Activated naive CD4-positive, alpha-beta T cell treated with anti-CD3 and anti-CD28 coated beads, Interleukin-2, amount 50 U/mL, for 24 hours (primary cell): ENCODE measurements around the gene COA1.
"Not testable (repeated sequence)": the region's sequence is repeated elsewhere in the genome, so short reads cannot be mapped to it uniquely, and the experiment has no call there.

Source experiments
- H3K27ac Mint-ChIP-seq: one replicate; pipeline ENCODE4 v1.8.0; 2021; ENCODE audit warnings: mild to moderate bottlenecking, mixed read lengths
- H3K27me3 Mint-ChIP-seq: one replicate; pipeline ENCODE4 v1.8.0; 2021; ENCODE audit warnings: mixed read lengths
- H3K36me3 Mint-ChIP-seq: one replicate; pipeline ENCODE4 v1.8.0; 2021; ENCODE audit warnings: mixed read lengths
- H3K4me1 Mint-ChIP-seq: one replicate; pipeline ENCODE4 v1.8.0; 2021; ENCODE audit warnings: mixed read lengths
- H3K4me3 Mint-ChIP-seq: one replicate; pipeline ENCODE4 v1.8.0; 2021; ENCODE audit warnings: mild to moderate bottlenecking, mixed read lengths
- H3K9me3 Mint-ChIP-seq: one replicate; pipeline ENCODE4 v1.8.0; 2021; ENCODE audit warnings: mixed read lengths

Gene COA1

GRCh38 chr7:43692582-43693373 lies 36.5 kb downstream of the COA1 start:
- Mint-ChIP-seq H3K4me3 (no peak overlapping the region), H3K4me1 (peaks cover 32% of the 10 kb centered on the region), H3K27ac (no peak overlapping the region), H3K9me3 (no peaks in the 10 kb centered on the region), H3K36me3 (peaks cover 6% of the 10 kb centered on the region), H3K27me3 (no peaks in the 10 kb centered on the region)

- peaks cover 11% of the 10 kb centered on the region for H3K36me3 Mint-ChIP-seq
- H3K4me3 Mint-ChIP-seq: no peak overlapping the region
- H3K4me1 Mint-ChIP-seq: peaks cover 34% of the 10 kb centered on the region
- no peak overlapping the region for H3K27ac Mint-ChIP-seq
- H3K27me3 Mint-ChIP-seq: no peaks in the 10 kb centered on the region
- H3K9me3 Mint-ChIP-seq: peaks cover 5% of the 10 kb centered on the region
Measured at GRCh38 chr7:43691611-43692010, 37.7 kb downstream of the COA1 start.

GRCh38 chr7:43689115-43689514 lies 40.2 kb downstream of the COA1 start:
- Mint-ChIP-seq H3K27me3 (no peaks in the 10 kb centered on the region), H3K9me3 (peaks cover 5% of the 10 kb centered on the region), H3K36me3 (peaks cover 12% of the 10 kb centered on the region), H3K27ac (no peak overlapping the region), H3K4me1 (peaks cover 47% of the 10 kb centered on the region), H3K4me3 (no peak overlapping the region)

- not testable (repeated sequence) for H3K9me3 Mint-ChIP-seq, H3K4me3 Mint-ChIP-seq, H3K27me3 Mint-ChIP-seq, H3K27ac Mint-ChIP-seq
- peaks cover 59% of the 10 kb centered on the region for H3K4me1 Mint-ChIP-seq
- peaks cover 15% of the 10 kb centered on the region for H3K36me3 Mint-ChIP-seq
Measured at GRCh38 chr7:43687866-43688265, 41.5 kb downstream of the COA1 start.

- Mint-ChIP-seq H3K4me3 (no peak overlapping the region), H3K9me3 (peaks cover 5% of the 10 kb centered on the region), H3K27ac (peak overlapping the region; percentile 71), H3K27me3 (no peaks in the 10 kb centered on the region), H3K4me1 (peaks cover 68% of the 10 kb centered on the region), H3K36me3 (peaks cover 18% of the 10 kb centered on the region)
Measured at GRCh38 chr7:43686991-43687390, 42.3 kb downstream of the COA1 start.

GRCh38 chr7:43680736-43681135 lies 48.6 kb downstream of the COA1 start:
- Mint-ChIP-seq H3K9me3 (no peaks in the 10 kb centered on the region), H3K27me3 (no peaks in the 10 kb centered on the region), H3K4me3 (no peak overlapping the region), H3K27ac (peak overlapping the region; percentile 35), H3K4me1 (peaks cover 93% of the 10 kb centered on the region), H3K36me3 (peaks cover 7% of the 10 kb centered on the region)

- Mint-ChIP-seq H3K27ac (peak overlapping the region; percentile 97), H3K27me3 (no peaks in the 10 kb centered on the region), H3K4me3 (peak overlapping the region; percentile 55), H3K9me3 (no peaks in the 10 kb centered on the region), H3K36me3 (peaks cover 7% of the 10 kb centered on the region), H3K4me1 (peaks cover 89% of the 10 kb centered on the region)
Measured at GRCh38 chr7:43679210-43680068, 49.9 kb downstream of the COA1 start.

- H3K36me3 Mint-ChIP-seq: peaks cover 5% of the 10 kb centered on the region
- no peaks in the 10 kb centered on the region for H3K27me3 Mint-ChIP-seq
- peak overlapping the region; percentile 50 for H3K4me3 Mint-ChIP-seq
- peak overlapping the region; percentile 93 for H3K27ac Mint-ChIP-seq
- H3K4me1 Mint-ChIP-seq: peaks cover 89% of the 10 kb centered on the region
- no peaks in the 10 kb centered on the region for H3K9me3 Mint-ChIP-seq
Measured at GRCh38 chr7:43678315-43678714, 51.0 kb downstream of the COA1 start.

- Mint-ChIP-seq H3K36me3 (peaks cover 5% of the 10 kb centered on the region), H3K27ac (peak overlapping the region; percentile 93), H3K27me3 (no peaks in the 10 kb centered on the region), H3K4me1 (peaks cover 89% of the 10 kb centered on the region), H3K9me3 (no peaks in the 10 kb centered on the region), H3K4me3 (peak overlapping the region; percentile 50)
Measured at GRCh38 chr7:43677864-43678263, 51.5 kb downstream of the COA1 start.

- H3K27ac Mint-ChIP-seq: peak overlapping the region; percentile 69
- H3K36me3 Mint-ChIP-seq: peaks cover 10% of the 10 kb centered on the region
- H3K9me3 Mint-ChIP-seq: peaks cover 5% of the 10 kb centered on the region
- H3K4me3 Mint-ChIP-seq: no peak overlapping the region
- peaks cover 90% of the 10 kb centered on the region for H3K4me1 Mint-ChIP-seq
- H3K27me3 Mint-ChIP-seq: no peaks in the 10 kb centered on the region
Measured at GRCh38 chr7:43674559-43675436, 54.5 kb downstream of the COA1 start.

- H3K36me3 Mint-ChIP-seq: peaks cover 18% of the 10 kb centered on the region
- H3K4me3 Mint-ChIP-seq, H3K27ac Mint-ChIP-seq, H3K27me3 Mint-ChIP-seq, H3K9me3 Mint-ChIP-seq: not testable (repeated sequence)
- H3K4me1 Mint-ChIP-seq: peaks cover 91% of the 10 kb centered on the region
Measured at GRCh38 chr7:43673243-43673976, 55.9 kb downstream of the COA1 start.

- Mint-ChIP-seq H3K4me1 (peaks cover 90% of the 10 kb centered on the region), H3K27ac (peak overlapping the region; percentile 74), H3K4me3 (no peak overlapping the region), H3K36me3 (peaks cover 26% of the 10 kb centered on the region), H3K9me3 (peaks cover 5% of the 10 kb centered on the region), H3K27me3 (no peaks in the 10 kb centered on the region)
Measured at GRCh38 chr7:43671521-43671920, 57.8 kb downstream of the COA1 start.

- Mint-ChIP-seq H3K36me3 (peaks cover 32% of the 10 kb centered on the region), H3K4me3 (peak overlapping the region; percentile 77), H3K27me3 (no peaks in the 10 kb centered on the region), H3K9me3 (peaks cover 5% of the 10 kb centered on the region), H3K27ac (peak overlapping the region; percentile 96), H3K4me1 (peaks cover 94% of the 10 kb centered on the region)
Measured at GRCh38 chr7:43669286-43670081, 59.8 kb downstream of the COA1 start.

- no peak overlapping the region for H3K27ac Mint-ChIP-seq
- H3K27me3 Mint-ChIP-seq: no peaks in the 10 kb centered on the region
- peaks cover 92% of the 10 kb centered on the region for H3K4me1 Mint-ChIP-seq
- peak overlapping the region; percentile 4 for H3K4me3 Mint-ChIP-seq
- peaks cover 33% of the 10 kb centered on the region for H3K36me3 Mint-ChIP-seq
- H3K9me3 Mint-ChIP-seq: peaks cover 5% of the 10 kb centered on the region
Measured at GRCh38 chr7:43668035-43668434, 61.3 kb downstream of the COA1 start.
